GM12878 (cell line): ENCODE data around the gene EHBP1.

ENCODE experiments used
- ATF3 ChIP-seq: IDR thresholded peaks from 2 replicates; pipeline ENCODE4 v1.6.1; 2011; ENCODE audit warnings: low read depth, mild to moderate bottlenecking, low read length, moderate library complexity, borderline replicate concordance; ENCODE audit errors: extremely low read depth
- BCLAF1 ChIP-seq: fragments of 450-650 bp; IDR thresholded peaks from 2 replicates; pipeline ENCODE4 v1.6.1; 2017; ENCODE audit warnings: antibody characterized with exemption, mild to moderate bottlenecking, moderate library complexity
- EP300 ChIP-seq, 2 experiments: fragments of 150-350 bp in 1 of 2; IDR thresholded peaks; 2 replicates each; pipeline ENCODE4 v1.6.1; 2011 to 2012; ENCODE audit warnings: low read depth in 2 of 2, low read length in 2 of 2, borderline replicate concordance in 1 of 2, improper control_type of control experiment in 1 of 2, inconsistent platforms in 1 of 2; ENCODE audit not compliant: control insufficient read depth in 1 of 2
- SIX5 ChIP-seq: IDR thresholded peaks from 2 replicates; pipeline ENCODE4 v1.6.1; 2011; ENCODE audit warnings: mild to moderate bottlenecking, low read depth, low read length, moderate library complexity; ENCODE audit not compliant: severe bottlenecking
- YY1 ChIP-seq: IDR thresholded peaks from 2 replicates; pipeline ENCODE4 v1.6.1; 2011; ENCODE audit warnings: low read depth, mild to moderate bottlenecking, low read length
- ZSCAN29 ChIP-seq: fragments of 450-650 bp; IDR thresholded peaks from 2 replicates; pipeline ENCODE4 v1.6.1; 2017; ENCODE audit warnings: mild to moderate bottlenecking, moderate library complexity

- no peak for TF ChIP-seq BCLAF1
- no peak for TF ChIP-seq SIX5
- TF ChIP-seq YY1 = no peak
- TF ChIP-seq ZSCAN29 = no peak
- TF ChIP-seq ATF3 = no peak
- TF ChIP-seq EP300 (IDR thresholded peaks at IDR 0.05; ENCODE audit: borderline replicate concordance in 1 of 2, control insufficient read depth in 1 of 2, low read depth in 2 of 2, low read length in 2 of 2) = no peak
These were observed 323.5 kb downstream of the EHBP1 start for GRCh38 chr2:63029058-63029457.
